Jurkat, Clone E6-1 (cell line): ENCODE data around the gene WHRN.

Source experiments
- DNase-seq: peaks from one replicate; pipeline ENCODE4 v3.0.0-alpha.2; 2011; ENCODE audit warnings: low read depth, low spot score
- H3K4me3 ChIP-seq: 2 replicates; pipeline ENCODE4 v1.5.1; 2011; ENCODE audit warnings: mild to moderate bottlenecking, low read length, control low read depth, moderate library complexity

Gene WHRN

DNA sequence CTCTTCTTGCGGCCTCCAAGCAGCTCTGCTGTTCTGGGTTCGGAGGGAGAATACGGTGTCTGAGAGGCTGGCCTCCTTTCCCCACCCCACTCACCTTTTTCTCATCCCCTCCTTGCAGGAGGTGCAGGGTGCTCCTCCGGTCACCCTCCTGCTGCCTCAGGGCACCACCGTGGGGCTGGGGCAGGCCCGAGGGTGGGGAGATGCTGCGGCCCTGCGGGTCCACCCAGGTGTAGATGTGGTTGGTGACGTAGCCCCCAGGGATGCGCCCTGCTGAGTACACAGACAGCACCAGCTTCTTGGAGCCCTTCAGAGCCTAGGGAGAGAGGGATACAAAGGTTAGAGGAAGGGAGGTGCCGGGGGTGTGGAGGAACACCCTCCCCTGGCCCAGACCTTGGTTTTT lies 26.8 kb downstream of the WHRN start:
- H3K4me3 ChIP-seq = no peak overlapping the region
- no peak for DNase-seq

DNA sequence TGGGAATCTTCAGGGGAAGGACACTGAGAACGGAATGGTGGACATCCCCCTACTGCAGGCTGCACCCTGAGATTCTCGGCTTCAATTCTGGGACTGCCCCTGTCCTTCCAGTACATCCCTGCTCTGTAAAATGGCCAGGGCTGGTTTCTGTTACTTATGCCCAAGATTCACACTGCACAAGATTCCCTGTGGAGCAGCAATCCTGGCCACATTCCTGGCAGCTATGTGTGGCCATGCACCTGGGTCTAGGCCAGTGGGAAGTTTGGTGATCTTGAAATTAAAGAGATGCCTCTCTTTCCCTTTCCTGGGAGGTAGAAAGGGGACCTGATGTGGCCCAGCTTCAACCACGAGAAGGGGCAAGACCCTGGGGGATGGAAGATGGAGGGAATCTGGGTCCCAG lies 27.6 kb downstream of the WHRN start:
- DNase-seq = no peak
- no peak overlapping the region for H3K4me3 ChIP-seq

DNA sequence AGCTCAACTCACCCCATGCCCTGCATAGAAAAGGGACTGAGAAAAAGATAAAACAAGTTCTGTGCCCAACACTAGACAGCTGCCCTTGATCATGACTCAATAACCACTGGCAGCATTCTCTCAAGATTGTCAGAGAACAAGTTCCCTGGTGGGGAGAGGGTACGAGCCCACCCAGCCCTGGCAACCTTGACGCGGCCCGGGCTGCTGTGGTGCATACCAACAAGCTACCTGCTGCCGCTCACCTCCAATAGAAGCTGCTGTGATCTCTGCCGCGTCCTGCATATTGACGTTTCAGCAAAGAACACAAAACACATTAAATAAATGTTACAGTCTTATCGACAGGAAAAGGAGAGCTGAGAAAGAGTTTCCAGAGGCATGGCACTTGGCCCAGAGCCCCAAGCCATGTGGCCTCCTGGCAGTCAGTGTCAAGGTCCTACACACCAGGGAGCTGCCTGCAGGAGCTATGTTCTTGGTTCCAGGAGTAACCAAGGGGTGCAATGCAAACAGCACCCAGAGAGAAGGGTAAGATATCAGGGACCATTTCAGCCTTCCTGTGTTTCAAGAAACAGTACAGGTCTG lies 28.3 kb downstream of the WHRN start:
- no peak overlapping the region for H3K4me3 ChIP-seq
- DNase-seq = no peak

DNA sequence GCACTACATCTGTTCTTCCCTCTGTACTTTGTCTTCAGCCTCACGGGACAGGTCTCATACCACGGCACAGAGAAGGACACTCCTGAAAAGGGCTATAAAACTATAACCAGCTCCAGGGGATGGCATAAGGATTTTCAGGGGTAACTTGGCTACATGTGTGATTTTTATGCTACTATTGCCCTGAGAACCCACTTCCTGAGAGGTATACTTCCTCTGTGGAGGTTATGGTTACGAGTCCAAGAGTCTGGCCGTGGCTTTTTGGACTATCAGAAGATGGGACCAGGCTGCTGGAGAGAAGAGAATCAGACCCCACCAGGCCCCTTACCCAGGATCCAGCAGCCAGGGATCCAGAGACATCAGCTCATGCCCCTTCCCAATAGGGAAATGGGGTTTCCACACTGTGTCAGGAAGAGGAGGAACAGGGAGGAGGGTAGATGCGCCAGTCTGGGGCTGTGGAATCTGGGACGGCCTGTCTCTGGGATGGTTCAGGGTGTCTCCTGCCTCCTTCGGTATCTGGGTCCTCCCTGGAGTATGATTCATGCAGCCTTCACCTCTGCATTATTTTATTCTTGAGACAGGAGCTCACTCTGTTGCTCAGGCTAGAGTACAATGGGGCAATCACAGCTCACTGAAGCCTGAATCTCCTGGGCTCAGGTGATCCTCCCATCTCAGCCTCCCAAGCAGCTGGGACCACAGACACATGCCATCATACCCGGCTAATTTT lies 29.7 kb downstream of the WHRN start:
- DNase-seq = no peak
- H3K4me3 ChIP-seq = no peak overlapping the region

DNA sequence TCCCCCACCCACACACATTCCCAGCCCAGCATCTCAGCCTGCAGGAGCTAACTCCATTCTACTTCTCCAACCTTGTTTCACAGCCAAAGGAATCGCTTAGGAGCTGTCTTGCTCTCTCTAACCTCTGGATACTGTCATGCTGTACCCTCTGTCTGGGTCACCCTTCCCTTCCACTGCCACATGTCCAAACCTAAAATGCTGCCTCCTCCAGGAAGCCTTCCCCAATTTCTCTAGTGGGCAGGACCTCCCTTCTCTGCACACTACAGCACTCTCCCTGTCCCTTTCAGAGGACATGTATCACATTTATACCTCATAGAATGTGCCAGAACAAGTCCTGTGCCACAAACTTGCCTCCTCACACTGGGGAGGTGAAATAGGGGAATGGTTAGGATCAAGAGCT lies 30.8 kb downstream of the WHRN start:
- DNase-seq = no peak
- no peak overlapping the region for H3K4me3 ChIP-seq

DNA sequence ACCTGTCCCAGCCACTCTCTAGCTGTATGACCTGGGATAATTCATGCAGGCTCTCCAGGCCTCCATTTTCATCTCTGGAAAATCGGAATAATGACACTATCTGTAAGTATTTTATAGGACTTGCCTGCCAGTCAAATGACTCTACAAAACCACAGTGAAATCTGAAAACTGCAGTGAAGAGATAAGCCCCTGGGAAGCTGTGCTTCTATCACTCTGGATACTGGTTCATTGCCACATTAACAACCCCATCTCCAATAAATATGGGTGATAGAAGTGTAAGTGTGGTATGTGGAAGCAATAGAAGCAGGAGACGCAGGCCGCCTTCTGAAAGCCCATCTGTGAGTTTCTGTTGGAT lies 31.8 kb downstream of the WHRN start:
- DNase-seq = no peak
- H3K4me3 ChIP-seq = no peak overlapping the region

DNA sequence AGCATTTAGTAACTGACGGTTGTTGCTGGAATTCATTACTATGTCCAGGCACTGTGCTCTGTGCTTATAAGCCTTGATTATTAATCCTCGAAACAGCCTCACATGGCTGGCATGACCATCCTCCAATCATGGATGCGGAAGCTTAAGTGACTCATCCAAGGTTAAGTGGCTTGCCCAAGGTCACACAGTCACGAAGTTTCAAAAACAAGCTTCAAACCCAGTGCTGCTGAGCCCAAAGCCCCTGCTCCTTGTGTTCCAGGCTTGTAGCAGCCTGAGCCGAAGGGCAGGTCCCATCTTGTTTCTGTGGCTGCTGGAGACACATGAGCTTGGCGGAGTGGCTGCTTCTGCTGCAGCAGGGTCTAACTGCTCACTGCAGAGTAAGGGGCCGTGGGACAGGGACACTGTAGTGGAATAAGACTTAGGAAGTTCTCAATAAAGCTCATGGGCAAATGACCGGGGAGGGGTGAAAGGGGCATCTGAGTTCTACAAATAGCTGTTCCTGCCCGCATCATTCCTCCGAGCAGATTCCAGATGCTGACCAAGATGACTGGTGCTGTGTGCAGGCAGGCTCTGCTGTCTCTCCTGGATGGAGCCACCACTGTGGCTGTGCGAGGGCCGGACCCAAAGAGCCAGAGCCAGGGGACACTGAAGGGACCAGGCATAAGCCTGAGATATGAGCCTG lies 32.4 kb downstream of the WHRN start:
- no peak for DNase-seq
- H3K4me3 ChIP-seq = no peak overlapping the region

DNA sequence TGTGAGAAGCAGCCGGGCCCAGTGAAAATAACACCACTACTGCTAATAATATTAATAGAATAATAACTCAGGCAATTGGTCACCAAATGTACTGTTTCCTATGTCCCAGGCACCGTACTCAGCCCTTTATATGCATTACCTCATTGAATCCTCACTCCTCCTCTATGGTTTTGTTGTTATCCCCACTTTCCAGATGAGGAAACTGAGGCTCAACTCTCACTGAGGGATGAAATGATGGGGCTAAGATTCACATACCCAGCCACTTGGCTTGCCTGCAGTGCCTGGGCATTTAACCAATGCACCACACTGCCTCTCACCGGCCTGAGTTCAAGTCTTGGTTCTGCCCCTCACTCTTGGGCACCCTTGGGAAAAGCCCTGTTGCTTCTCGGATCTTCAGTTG lies 34.1 kb downstream of the WHRN start:
- no peak for DNase-seq
- no peak overlapping the region for H3K4me3 ChIP-seq

DNA sequence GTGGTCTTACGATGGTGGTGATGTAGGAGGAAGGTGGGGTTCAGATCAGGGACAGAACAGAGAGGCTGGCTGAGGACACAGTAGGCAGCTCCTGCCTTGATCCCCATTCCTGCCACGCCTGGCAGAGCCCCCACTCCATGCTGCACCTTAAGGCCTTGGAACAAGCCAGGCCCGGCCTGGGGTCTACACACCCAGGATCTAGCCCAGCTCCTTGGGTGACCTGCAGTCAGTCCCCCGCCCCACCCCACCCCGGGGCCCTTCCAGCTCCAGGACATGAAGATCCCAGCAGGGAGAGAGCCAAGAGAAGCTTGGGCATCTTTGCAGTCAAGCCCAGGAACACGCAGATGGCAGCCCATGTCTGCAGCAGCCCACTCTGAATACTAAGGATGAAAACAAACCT lies 34.7 kb downstream of the WHRN start:
- H3K4me3 ChIP-seq = no peak overlapping the region
- no peak for DNase-seq

DNA sequence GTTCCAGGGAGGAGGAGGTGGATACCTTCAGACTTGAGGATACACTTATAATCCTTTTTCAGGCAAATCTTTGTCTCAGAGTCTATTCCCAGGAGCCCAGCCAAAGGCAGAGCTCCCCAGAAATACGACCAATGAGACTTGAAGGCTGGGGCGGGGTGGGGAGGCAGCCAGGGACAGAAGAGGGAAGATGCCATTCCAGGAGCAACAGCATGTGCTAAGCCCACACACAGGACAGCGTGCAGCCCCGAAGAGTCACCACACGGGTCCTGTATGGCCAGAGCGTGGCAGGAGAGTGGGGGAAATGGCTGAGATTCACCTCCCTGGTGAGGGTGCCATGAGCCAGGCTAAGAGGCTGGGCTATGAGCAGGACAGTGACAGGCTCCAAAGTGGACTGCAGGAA lies 35.2 kb downstream of the WHRN start:
- DNase-seq = no peak
- no peak overlapping the region for H3K4me3 ChIP-seq

DNA sequence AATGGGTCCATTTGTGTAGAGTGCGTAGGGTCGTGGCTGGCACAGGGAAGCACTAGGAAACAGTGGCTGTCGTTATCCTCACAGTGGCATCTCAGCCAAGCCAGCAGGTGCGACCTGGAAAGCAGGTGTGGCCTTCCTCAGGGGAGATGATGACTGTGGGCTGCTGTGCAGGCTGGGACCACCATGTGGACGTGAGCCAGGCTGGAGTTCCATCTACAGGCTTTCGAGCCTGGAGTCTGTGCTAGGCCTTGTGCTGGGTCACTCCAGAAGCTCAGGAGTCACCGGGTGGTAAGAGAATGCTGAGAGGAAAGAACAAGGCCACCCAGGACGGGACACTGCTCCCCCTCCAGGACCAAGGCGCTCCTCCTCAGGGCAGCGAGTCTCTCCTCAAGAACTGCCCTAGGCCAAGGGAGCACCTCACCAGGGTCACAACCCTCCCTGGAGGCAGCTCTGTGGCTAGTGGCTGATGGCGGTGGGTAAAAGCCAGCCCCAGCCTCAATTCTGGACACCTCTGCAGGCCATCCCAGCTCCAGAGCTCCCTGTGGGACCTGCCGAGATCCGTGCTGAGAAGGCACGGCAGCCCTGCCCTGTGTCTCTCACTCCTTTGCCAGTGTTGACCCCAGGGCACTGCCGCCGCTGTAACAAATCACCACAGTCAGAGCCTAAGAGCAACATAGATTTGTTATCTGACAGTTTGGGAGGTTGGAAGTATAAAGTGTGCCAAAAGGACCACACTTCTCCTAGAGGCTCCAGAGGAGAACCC lies 36.0 kb downstream of the WHRN start:
- DNase-seq = no peak
- H3K4me3 ChIP-seq = no peak overlapping the region

DNA sequence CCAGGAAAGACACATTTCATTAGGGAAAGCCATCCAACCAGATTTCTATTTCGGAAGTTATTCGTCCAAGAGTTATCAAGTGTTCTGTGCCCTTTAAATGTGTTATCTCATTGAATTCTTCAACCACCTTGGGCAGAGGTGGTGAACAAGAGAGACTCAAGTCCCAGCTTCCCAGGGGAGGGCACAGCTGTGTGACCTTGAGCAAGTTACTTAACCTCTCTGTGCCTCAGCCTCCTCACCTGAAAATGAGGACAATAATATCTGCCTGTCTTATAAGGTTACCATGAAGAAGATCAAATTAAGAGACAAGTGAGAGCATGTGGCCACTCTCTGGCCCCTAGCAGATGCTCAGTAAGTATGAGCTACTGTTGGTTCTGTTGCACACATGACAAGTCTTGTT lies 37.4 kb downstream of the WHRN start:
- DNase-seq = no peak
- no peak overlapping the region for H3K4me3 ChIP-seq

DNA sequence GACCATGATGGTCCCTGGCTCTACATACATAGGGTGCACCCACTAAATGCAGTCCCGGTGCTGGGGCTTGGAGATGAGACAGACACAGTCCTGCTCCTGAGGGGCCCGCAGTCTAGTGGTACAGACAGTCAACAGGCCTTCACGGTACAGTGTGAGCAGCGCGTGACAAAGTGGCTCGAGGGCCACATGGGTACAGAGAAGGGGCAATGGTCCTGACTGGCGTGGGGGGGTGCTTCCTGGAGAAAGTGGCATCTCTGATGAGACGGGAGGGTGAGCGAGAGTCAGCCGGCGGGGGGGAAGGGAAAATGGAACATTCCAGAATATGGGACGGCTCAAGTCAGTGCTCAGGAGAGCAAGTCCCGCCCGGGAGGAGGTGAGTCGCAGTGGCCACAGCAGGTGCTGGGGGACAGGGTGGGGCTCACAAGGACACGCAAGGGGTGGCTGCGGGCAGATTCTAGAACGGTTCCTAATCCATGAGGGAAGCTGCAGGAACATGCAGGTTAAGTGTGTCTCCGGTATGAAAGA lies 38.0 kb downstream of the WHRN start:
- DNase-seq = no peak
- H3K4me3 ChIP-seq = no peak overlapping the region

DNA sequence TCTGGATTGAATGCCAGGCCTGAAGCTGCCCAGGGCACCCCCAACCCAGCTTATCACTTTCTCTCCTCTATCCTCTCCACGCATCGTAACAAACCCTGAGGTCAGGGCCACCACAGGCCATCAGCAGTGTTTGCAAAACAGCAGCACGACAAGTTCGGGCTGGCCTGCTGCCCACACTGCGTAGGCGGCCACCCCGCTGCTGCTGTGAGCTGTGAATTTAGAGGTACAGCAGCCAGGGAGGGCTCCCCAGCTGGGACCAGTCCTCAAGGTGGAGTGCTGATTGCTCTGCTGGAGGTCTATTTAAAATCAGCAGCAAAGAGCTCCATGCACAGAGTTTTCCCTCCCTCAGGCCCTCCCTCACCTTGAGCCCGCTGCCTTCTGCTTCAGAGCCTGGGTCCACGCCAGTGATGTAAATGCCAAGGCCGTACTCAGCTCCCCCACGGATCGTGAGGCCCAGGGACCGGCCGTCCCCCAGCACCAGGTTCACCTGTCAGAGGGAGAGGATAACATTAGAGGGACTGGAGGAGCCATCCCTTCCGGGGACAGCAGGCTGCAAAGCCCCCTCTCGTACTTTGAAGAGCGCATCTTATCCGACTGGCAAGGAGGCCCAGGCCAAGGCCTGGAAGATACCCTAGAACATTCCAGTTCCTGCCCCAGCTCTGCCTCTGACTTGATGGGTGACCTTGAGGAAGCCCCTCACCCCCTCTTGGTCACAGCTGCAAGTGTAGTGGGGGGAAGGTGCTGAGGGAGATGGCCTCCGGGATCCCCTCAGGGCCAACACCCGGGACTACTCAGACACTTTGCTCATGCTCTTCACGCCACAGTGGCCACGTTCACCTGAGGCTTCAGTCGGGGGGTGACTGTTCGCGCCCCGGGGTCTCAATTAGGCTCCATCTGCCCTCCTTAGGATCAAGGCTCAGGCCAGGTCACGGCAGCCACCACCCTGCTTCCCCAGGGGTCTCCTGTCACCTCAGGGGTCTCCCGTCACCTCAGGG lies 39.1 kb downstream of the WHRN start:
- no peak overlapping the region for H3K4me3 ChIP-seq
- DNase-seq = no peak

DNA sequence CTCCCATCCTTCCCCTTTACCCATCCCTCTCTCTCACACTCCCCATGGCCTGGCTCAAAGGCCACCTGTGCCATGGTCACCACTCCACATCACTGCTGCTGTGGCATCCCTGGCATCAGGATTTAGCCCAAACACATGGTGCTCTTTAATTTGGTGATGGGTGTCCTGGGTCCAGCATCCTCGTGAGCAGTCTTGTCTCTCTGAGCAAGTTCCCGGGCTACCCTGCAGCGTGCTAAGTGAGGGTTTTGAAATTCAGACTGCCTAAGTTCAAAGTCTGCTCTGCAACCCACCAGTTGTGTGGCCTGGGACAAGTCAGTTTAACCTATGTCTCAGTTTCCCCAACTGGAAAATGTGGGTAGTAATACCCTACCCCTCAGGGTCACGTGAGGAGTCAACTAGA lies 39.9 kb downstream of the WHRN start:
- no peak overlapping the region for H3K4me3 ChIP-seq
- no peak for DNase-seq

DNA sequence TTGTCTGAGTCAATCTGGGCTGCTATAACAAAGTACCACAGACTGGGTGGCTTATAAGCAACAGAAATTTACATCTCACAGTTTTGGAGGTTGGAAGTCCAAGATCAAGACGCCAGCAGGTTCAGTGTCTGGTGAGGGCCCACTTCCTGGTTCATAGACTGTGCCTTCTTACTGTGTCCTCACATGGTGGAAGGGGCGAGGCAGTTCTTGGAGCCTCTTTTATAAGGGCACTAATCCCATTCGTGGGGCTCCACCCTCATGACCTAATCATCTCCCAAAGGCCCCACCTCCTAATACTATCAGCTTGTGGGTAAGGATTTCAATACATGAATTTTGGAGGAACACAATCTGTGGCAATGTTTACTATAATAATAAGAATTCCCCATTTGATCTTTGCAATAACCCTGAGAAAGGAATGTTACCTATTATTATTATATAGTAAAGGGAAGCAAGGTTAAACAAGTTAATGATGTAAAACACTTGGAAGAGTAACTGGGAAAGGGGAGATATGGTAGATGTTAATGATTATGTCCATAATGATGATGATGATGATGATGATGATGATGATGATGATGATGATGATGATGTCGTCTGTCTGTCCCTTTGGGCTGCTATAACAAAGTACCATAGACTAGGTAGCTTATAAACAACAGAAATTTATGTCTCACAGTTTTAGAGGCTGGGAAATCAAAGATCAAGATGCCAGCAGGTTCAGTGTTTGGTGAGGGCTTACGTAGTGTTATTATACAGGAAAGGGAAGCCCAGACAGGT lies 40.8 kb downstream of the WHRN start:
- DNase-seq = no peak

DNA sequence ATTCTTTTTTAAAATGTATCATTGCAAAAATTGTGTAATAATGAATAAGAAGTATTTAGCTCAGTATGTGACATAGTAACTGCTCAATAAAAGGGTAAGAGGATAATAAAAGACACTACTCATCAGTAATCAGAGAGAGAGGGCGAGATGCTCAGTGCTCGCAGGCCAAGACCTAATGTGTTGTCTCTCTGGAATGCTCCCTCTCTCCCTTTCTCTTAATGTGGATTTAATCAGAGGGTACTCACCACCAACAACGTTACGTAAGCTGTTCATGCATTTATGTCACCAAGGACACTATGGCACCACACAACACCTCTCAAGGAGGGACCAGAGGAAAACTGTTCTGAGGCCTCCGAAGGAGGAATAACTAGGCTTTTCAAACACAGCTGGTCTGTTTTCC lies 42.5 kb downstream of the WHRN start:
- no peak overlapping the region for H3K4me3 ChIP-seq
- no peak for DNase-seq

More for the DNA sequence above, 40.8 kb downstream of the WHRN start:
- no peak overlapping the region for H3K4me3 ChIP-seq

DNA sequence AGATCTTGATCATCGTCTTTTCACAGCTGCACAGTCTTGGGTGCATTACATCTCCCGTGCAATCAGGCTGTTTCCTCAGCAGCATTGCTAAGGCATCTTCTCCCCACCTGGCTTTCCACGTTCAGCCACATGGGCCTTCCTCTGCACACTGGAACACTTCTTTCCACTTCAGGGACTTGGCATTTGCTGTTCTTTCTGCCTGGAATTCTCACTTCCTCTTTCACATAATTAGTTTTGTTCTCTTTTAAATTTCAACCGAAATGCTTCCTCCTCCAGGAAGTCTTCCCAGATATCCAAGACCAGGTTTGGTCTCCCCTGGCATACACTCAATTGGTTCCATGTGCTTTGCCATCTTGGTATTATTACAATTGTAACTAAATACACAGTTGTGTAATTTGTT lies 43.8 kb downstream of the WHRN start:
- no peak for DNase-seq
- H3K4me3 ChIP-seq = no peak overlapping the region
